GF-D8 (cell line): Measurements from ENCODE around the gene ACLY.
"Not testable (repeated sequence)": the region's sequence is repeated elsewhere in the genome, so short reads cannot be mapped to it uniquely, and the experiment has no call there.

Experiments
- DNase-seq: peaks from one replicate; lab custom pipeline; 2025; lab: John Stamatoyannopoulos, UW

ACLY gene

DNA sequence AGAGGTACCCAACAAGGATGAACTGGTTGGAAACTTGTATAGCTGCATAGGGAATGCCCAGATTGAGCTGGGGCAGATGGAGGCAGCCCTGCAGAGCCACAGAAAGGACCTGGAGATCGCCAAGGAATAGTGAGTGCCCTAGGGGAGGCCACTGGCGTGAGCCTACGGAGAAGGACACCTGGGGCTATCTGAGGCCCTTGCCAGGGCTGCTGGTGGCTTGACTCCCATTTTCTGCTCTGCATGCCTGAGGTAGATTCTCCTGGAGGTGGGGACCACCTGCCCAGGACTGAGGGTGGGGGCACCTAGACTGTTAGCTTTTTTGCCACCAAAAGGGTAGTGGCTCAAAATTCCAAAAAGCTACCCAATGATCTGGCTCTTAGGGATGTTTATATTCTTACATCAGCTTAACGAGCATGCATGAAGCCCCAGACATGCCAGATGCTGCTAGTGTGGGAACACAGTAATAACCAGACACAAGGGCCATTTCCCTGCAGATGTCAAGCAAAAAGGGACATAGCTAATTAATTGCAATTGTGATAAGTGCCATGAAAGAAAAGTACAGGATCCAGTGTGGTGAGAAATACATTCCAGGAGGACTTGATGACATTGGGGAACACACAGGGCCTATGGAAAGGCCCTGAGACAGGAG, 20.4 kb upstream of the ACLY start:
- DNase-seq: no peak

DNA sequence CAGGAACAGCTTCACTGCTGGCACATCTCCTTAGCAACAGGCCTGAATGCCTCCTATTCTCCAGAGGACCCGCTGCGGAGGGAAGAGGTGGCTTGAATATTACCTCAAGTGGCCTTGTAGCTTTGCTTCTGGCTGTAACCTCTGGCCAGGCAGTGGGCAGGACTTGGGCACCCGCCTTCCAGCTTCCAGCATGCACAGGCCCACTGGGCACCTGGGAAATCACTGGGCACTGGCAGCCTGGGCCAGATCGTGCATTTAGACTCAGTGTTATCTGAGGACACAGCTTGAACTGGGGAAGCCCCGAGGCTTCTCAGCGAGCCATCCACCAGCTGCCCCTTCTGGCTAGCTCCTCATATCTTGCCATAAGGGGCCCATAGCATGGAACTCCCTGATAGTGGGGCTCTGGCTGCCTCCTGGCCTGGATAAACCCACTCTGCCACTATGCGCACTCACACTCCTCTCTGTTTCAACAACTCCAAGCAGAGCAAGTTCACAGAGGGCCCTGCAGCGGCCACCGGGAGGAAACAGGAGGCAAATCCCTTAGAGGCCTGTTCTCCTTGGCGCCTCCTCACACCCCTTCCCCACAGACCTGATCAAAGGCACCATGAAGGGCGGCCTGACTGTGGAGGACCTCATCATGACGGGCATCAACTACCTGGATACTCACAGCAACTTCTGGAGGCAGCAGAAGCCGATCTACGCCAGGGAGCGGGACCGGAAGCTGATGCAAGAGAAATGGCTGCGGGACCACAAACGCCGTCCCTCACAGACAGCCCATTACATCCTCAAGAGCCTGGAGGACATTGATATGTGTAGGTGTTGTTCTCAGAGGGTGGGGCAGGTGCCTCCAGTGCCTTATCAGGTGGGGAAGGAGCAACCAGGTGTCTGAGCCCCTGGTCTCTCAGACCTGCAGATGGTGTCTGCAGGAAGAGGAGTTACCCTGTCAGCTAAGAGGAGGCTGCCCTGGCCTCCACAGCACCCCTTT, 19.5 kb upstream of the ACLY start:
- DNase-seq: no peak

DNA sequence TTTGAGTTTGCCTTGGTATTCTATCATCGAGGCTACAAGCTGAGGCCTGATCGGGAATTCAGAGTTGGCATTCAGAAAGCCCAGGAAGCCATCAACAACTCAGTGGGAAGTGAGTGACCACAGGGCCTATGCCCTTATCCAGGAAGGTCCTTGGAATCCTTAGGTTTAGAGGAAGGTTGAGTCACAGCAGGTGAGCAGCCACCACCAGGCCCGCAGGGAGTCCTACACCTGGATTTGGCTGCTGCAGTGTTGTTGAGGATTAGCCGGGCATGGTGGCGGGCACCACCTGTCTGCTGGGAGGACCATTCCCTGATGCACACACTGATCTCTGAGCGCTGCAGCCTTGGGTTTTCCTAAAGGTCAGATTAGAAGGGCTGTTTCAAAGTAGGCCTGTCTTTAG, 16.9 kb upstream of the ACLY start:
- DNase-seq: no peak

DNA sequence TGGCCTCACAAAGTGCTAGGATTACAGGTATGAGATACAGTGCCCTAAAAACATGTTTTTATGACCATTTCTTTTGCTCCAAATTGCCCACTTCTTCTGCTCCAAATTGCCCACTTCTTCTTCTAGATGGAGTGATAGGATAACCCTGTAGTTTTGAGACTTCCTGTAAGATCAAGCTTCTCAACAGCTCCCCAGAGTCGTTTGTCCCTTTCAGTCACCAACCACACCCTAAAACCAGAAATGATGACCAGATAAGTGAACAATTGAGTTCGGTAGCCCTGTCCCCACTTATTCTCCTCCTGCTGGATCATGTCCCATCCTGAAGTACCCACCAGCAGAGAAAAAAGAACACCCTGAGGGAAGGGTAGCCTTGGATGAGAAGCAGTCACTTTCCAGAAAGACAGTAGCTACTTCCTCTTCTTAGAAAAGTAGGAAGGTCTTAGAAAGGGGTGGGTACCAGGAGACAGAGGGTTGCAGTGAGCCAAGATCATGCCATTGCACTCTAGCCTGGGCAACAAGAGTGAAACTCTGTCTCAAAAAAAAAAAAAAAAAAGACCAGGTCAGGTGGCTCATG, 14.2 kb upstream of the ACLY start:
- peak; percentile 50 for DNase-seq

DNA sequence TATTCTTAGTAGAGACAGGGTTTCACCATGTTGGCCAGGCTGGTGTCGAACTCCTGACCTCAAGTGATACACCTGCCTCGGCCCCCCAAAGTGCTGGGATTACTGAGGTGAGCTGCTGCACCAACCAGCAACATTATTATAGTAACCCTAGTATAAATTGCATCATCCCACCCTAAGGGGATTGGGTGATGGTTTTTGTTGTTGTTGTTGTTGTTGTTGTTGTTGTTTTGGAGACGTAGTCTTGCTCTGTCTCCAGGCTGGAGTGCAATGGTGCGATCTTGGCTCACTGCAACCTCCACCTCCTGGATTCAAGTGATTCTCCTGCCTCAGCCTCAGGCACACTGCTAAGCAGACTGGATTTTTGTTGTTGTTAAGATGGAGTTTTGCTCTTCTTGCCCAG, 13.0 kb upstream of the ACLY start:
- not testable (repeated sequence) for DNase-seq

DNA sequence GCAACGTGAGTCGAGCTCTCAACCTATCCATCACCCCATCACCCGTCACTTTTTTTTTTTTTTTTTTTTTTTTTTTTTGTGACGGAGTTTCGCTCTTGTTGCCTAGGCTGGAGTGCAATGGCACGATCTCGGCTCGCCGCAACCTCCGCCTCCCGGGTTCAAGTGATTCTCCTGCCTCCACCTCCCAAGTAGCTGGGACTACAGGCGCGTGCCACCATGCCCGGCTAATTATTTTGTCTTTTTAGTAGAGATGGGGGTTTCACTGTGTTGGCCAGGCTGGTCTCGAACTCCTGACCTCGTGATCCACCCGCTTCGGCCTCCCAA, 12.0 kb upstream of the ACLY start:
- DNase-seq: not testable (repeated sequence)

DNA sequence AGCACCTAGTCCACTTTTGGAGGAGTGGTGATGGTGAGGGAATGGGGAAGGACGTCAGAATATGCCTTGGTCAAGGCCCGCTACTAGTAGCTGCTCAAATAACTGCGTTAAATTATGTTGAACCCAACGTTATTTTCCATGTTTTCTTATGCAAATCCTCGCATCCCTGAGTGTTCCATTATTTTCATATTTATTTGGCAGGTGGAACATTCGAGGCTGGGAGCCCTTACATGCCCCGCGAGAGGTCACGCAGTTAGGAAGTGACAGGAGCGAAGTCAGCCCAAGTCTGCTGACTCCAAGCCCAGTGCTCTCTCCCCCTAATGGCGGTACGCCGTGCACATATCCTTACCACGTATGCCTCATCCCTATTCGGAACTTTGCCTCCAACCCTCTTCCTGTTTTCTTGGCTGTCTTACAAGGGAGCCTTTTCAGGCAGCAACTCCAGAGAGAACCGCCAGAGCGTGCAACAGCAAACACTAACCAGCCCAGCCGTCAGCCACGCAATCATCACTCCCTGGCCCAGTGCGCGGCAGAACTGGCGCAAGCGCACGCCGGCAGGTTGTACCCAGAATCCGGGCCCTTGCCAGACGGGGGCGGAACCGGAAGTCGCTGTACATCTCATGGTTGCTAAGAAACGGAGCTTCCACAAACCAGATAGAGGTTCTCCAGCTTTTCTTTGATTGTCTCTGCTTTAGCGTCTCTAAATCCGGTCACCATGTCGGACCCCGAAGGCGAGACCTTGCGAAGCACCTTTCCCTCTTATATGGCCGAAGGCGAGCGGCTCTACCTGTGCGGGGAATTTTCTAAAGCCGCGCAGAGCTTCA, 11.5 kb upstream of the ACLY start, which contains the start of gene ODAD4:
Gene ODAD4, plus strand, starts transcription at position 609 of the 824 bp plus-strand sequence. Its CDS starts 107 bp downstream, at position 716.
- peak; percentile 82 for DNase-seq

DNA sequence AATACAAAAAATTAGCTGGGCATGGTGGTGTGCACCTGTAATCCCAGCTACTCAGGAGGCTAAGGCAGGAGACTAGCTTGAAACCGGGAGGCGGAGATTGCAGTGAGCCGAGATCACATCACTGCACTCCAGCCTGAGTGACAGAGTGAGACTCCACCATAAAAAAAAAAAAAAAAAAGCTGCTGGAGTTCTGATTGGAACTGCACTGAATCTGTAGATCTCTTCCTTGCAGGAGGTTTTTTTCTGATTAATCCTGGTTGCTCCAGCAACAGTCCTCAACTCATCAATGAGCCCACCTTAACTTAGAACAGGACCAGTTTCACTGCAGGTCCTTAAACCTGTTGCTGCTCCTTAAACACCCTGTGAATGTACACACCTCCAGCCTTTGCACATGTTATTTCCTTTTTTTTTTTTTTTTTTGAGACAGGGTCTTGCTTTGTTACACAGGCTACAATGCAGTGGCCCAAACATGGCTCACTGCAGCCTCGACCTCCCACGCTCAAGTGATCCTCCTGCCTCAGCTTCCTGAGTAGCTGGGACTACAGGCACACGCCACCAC, 10.0 kb upstream of the ACLY start:
- no peak for DNase-seq

DNA sequence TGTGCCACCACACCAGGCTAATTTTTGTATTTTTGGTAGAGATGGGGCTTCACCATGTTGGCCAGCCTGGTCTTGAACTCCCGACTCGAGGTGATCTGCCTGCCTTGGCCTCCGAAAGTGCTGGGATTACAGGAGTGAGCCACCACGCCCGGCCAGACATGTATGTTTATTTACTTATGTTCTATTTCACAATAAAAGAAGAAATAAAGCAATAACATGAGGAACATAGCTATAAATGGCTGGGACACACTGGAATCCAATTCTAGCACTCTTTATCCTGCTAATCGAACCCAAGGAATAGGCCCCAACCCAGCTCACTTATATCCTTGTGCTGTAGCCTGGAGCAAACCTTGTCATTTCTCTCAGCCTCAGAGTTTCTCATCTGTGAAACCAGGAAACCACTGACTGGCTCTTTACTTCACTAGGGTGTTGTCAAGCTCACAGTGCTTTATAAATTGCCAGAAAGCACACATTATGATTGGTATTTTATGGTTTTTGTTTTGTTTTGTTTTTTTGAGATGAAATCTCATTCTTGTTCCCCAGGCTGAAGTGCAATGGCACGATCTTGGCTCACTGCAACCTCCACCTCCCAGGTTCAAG, 7.3 kb upstream of the ACLY start:
- no peak for DNase-seq

DNA sequence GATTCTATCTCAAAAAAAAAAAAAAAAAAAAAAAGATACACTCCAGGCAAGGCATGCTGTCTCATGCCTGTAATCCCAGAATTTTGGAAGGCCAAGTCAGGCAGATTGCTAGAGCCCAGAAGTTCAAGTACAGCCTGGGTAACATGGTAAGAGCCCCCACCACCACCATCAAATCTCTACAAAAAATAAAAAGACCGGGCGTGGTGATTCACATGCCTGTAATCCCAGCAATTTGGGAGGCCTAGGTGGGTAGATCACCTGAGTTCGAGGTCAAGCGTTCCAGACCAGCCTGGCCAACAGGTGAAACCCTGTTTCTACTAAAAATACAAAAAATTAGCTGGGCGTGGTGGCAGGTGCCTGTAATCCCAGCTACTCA, 1.8 kb upstream of the ACLY start:
- DNase-seq: no peak

DNA sequence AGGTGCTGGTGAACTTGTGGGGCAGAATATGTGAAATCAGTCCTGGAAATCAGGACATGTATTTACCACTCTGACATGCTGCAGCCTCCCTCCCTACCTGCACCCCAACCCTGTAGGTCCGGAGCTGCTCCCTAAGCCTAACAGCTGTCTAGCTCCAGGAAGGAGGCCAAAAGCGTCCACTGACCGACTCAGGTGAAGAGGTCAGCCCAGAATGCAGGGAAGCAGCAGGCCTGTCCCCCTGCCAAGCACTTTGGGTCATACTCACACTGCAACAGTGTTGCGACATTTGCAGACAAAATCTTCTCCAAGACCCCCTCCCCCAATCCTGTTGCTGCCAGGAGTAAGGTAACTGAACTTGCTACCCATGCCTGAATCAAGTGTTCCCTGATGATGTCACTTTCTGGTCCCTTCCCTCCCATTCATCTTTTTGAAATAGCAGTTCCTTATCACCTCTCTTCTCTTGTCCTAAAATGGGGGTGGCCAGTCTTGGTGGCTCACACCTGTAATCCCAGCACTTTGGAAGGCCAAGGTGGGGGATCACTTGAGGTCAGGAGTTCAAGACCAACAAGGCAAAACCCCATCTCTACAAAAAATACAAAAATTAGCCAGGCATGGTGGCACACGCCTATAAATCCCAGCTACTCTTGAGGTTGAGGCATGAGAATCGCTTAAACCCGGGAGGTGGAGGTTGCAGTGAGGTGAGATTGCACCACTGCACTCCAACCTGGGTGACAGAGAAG, 1.3 kb upstream of the ACLY start:
- no peak for DNase-seq

DNA sequence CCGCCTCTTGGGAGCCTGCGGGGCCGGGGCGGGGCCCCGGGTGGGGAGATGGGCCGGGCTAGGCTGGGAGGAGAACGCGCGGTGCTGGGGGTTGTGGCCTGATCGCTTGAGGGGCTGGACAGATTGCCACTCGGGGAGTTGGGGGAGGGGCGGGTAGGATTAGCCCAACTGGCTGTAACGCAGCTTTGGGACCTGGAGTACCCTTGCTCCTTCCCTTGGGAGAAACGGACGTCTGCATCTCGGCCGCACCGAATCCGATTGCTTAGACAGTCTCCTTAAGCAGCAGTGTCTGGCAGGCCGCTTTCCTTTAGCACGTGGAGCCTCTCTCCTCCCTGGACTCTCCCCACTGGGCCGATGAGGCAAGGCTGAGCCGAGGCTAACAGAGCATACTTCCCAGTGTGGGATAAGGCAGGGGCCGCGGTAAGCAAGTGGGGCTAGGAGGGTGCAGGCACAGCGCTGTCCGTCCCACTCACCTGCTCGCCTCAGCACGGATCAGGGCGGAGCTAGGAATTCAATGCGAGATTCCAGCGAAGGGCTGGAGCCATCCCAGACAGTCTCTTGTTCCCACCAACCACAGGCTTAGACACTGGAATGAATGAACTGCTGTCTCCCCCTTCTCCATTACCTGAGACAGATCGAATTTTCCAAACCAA, 540 bp upstream of the ACLY start:
- no peak for DNase-seq

DNA sequence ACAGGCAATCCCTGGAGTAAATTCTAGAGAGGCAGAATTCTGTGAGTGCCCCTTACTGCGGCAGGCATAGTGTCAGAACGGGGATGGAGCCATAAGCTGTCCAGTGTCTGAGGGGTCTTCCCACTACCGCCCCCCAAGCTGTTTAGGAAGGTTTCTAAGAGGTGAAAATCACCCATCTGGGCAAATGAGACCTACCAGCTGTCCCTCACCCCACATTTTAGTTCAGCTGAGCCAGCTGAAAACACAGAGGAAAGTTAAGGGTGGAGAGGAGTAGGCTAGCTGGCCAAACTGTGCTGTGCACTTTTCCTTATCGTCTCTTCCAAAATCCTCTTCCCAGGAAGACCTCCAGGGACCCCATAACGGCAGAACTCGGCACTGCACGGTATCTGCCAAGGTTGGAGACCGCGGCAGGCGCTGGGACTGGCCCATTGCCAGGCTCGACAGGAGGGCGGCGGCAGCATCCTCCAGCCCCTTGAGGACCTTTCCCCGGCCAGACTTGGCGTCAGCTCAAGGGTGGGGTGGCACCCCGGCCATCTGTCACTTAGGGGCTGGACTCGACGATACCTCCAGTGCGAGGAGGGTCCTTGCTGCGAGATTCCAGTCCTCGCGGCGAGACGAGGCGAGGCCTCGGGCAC, 955 bp downstream of the ACLY start:
- DNase-seq: no peak

DNA sequence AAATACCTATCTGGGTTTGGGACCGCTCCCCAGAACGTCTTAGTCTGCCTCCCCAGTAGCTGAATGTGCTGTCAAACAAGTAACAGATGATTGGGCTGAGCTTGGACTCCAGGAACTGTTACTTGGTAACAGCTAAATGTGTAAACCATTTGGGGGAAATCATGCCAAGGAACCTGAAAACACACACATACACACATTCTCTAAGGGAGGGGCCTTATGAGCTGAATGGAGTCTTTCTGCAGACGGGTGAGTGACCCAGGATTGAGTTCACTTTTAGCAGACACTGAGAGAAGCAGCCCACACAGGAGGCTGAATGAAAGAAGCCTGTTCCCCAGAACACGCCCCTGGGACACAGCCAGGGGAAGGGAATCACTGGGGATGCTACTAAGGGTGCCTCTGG, 1.6 kb downstream of the ACLY start:
- DNase-seq: no peak

DNA sequence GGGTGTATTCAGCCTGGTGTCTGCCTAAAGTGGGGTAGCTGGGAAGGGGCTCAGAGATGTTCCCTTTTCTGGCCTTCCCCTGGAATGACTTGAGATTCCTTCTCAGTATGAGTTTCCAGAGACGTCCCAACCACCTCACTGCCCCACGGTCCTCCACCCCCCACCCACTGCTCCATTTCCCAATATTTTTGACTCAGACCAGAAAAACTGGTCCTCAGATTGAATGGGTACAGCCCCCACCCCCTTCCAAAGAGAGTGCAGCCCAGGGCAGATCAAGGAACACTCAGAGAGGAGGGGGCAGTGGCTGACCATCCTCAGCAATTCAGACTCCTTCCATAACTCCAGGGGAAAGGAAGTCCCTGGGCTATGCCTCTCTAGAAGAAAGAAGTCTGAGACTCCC, 3.2 kb downstream of the ACLY start:
- no peak for DNase-seq

DNA sequence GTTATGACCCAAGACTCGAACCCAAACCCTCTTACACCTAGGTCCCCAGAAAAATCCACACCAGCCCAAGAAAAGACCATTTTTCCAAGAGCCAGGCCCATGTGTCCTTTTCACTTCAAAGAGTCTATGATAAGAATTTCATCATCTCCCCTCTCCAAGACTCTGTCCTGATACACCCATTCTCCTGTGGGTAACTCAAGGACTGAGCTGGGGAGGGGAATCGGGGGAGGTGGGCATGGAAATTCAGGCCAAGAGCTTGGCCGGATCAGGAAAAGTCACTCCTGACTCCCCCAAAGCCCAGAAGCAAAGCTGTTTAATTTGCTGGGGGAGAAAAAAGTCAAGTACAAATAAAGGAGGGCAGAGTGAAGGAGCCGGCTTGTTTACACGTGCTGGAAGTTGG, 3.7 kb downstream of the ACLY start:
- no peak for DNase-seq

DNA sequence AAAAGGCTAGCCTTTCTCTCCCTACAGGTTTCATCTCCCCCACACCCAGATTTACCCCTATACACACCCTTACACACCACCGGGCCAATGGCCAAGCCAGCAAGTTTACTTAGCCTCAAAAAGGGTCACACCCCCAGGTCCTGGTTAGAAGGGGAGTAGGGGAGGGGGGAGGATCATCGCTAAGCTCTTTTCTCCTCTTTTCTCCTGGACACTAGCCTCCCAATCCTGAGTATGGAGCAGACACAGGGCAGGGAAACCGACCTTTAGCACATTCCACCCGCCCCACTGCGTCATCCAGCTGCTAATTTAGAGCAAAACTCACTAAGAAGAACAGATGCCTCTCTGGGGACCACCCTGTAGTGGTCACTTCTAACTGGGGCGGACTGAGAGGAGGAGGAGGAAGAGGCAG, 4.4 kb downstream of the ACLY start:
- DNase-seq: no peak

DNA sequence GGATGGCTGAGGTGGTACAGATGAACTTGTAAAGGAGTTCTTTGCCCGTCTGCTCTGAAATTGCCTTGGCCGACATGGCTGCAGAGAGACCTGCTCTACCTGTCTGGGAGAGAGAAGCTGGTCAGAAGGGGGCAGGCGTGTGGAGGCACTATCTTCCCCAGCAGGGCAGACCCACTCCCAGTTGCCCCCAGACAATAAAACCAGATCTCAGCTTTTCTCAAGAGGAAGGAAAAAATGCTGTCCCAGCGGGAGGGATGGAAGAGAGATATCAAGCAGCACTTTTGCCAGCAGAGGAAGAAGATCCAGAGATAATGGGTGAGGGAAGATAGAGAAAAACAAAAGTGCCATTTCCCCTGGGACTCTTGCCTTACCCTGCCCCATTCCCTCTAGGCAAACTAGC, 5.0 kb downstream of the ACLY start:
- DNase-seq: no peak

DNA sequence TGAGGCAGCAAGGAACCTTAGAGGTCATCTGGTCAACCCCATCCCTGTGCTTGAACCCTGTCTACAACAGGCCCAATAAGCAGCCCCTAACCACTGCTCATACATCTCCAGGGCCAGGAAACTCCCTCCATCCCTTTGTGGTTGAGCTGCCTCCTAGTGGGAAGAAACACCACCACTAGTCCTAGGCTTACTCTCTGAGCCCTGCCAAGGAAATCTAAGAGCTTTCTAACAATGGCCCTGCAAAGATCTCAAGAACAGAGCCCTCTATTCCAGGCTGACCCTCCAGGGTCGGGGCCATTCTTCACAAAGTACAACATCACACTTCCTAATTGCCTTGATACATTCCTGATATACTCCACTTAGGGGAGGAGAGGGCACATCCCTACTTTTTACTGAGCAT, 5.8 kb downstream of the ACLY start:
- no peak for DNase-seq
